IMR-90 (cell line): ENCODE measurements around the gene METRNL. TPM values are rescaled to one million over a fixed set of nuclear protein-coding genes. Genes with fewer than 3 reads are reported as not detected.

Experiments used
- ATAC-seq: fragments of 200-7000 bp; cut with Tn5 transposase; 2 replicates; pipeline ENCODE4 v1.9.1; 2020; ENCODE audit warnings: low read depth, mild to moderate bottlenecking, moderate library complexity
- BruUV-seq: library from RNA; stranded (reverse); fragments of 400-500 nt; replicated peaks from 2 replicates; lab custom pipeline; 2021; lab: Mats Ljungman, UMichigan
- CTCF ChIA-PET: fragments of 300-600 bp; formaldehyde crosslinking; extraction: SDS; loops from one replicate; lab custom pipeline; 2021; ENCODE audit warnings: antibody characterized with exemption; lab: Yijun Ruan, JAX
- POLR2A ChIA-PET: fragments of 300-600 bp; sonication (Branson Sonifier 250); formaldehyde crosslinking; loops from one replicate; lab custom pipeline; 2022; ENCODE audit warnings: antibody characterized with exemption; ENCODE audit not compliant: unreplicated experiment; lab: Charles Lee
- DNase-seq: peaks from one replicate; pipeline ENCODE4 v3.0.0; 2013
- H2AFZ ChIP-seq: replicated peaks from 2 replicates; pipeline ENCODE3; 2013; ENCODE audit warnings: low read length, mild to moderate bottlenecking; ENCODE audit not compliant: poor library complexity
- H2AK5ac ChIP-seq: 2 replicates; pipeline ENCODE4 v1.6.1; 2013; ENCODE audit warnings: low read depth, low read length, inconsistent platforms
- H2AK9ac ChIP-seq: replicated peaks from 2 replicates; pipeline ENCODE3; 2013; ENCODE audit warnings: mild to moderate bottlenecking, low read depth, low read length, moderate library complexity; ENCODE audit not compliant: poor library complexity
- H2BK120ac ChIP-seq: 2 replicates; pipeline ENCODE4 v1.6.1; 2013; ENCODE audit warnings: low read depth, low read length, inconsistent platforms
- H2BK15ac ChIP-seq: 3 replicates; pipeline ENCODE4 v1.6.1; 2013; ENCODE audit warnings: low read depth, low read length, inconsistent platforms
- H2BK20ac ChIP-seq: 2 replicates; pipeline ENCODE4 v1.6.1; 2013; ENCODE audit warnings: low read depth, mild to moderate bottlenecking, inconsistent platforms, low read length, moderate library complexity
- H2BK5ac ChIP-seq: 2 replicates; pipeline ENCODE4 v1.6.1; 2013; ENCODE audit warnings: mild to moderate bottlenecking, low read depth, low read length, inconsistent platforms; ENCODE audit not compliant: poor library complexity, severe bottlenecking
- H3K14ac ChIP-seq: replicated peaks from 2 replicates; pipeline ENCODE4 v1.6.1; 2013; ENCODE audit warnings: low read depth, low read length, inconsistent platforms
- H3K18ac ChIP-seq: 2 replicates; pipeline ENCODE4 v1.6.1; 2013; ENCODE audit warnings: low read depth, low read length, control low read depth
- H3K23ac ChIP-seq: 2 replicates; pipeline ENCODE4 v1.6.1; 2013; ENCODE audit warnings: low read depth, low read length, inconsistent platforms
- H3K27ac ChIP-seq: 2 replicates; pipeline ENCODE4 v1.5.1; 2013; ENCODE audit warnings: mild to moderate bottlenecking, control low read depth, low read length; ENCODE audit not compliant: insufficient read depth
- H3K27me3 ChIP-seq: 2 replicates; pipeline ENCODE4 v1.6.1; 2013; ENCODE audit warnings: low read length; ENCODE audit not compliant: control insufficient read depth, insufficient read depth
- H3K36me3 ChIP-seq: 2 replicates; pipeline ENCODE4 v1.6.1; 2013; ENCODE audit warnings: low read length, mixed read lengths; ENCODE audit not compliant: control insufficient read depth, insufficient read depth
- H3K4ac ChIP-seq: 2 replicates; pipeline ENCODE4 v1.6.1; 2013; ENCODE audit warnings: low read depth, low read length, inconsistent platforms
- H3K4me1 ChIP-seq: 2 replicates; pipeline ENCODE4 v1.6.1; 2013; ENCODE audit warnings: low read length, mixed read lengths; ENCODE audit not compliant: control insufficient read depth, insufficient read depth
- H3K4me2 ChIP-seq: 2 replicates; pipeline ENCODE4 v1.6.1; 2013; ENCODE audit warnings: low read depth, mild to moderate bottlenecking, control low read depth, low read length, moderate library complexity
- H3K4me3 ChIP-seq: 2 replicates; pipeline ENCODE4 v1.5.1; 2013; ENCODE audit warnings: low read depth, mild to moderate bottlenecking, control low read depth, low read length, moderate library complexity; ENCODE audit not compliant: insufficient read depth
- H3K56ac ChIP-seq: 2 replicates; pipeline ENCODE4 v1.6.1; 2013; ENCODE audit warnings: low read length, inconsistent platforms; ENCODE audit not compliant: insufficient read depth; ENCODE audit errors: extremely low read depth
- H3K79me1 ChIP-seq, 2 experiments: 2 replicates each; pipeline ENCODE4 v1.6.1; 2013; ENCODE audit warnings: low read length in 2 of 2, inconsistent platforms in 1 of 2, low read depth in 1 of 2
- H3K9ac ChIP-seq: 2 replicates; pipeline ENCODE4 v1.6.1; 2013; ENCODE audit warnings: low read depth, low read length, control low read depth
- H3K9me1 ChIP-seq: 2 replicates; pipeline ENCODE4 v1.6.1; 2013; ENCODE audit warnings: low read length, inconsistent platforms; ENCODE audit not compliant: insufficient read depth
- H3K9me3 ChIP-seq: 2 replicates; pipeline ENCODE4 v1.6.1; 2013; ENCODE audit warnings: low read length; ENCODE audit not compliant: control insufficient read depth, insufficient read depth
- H4K20me1 ChIP-seq: 2 replicates; pipeline ENCODE4 v1.6.1; 2013; ENCODE audit warnings: low read length, inconsistent platforms; ENCODE audit not compliant: insufficient read depth
- H4K5ac ChIP-seq: 2 replicates; pipeline ENCODE4 v1.6.1; 2013; ENCODE audit warnings: mild to moderate bottlenecking, low read depth, low read length, control low read depth
- H4K8ac ChIP-seq, 2 experiments: 2 replicates each; pipeline ENCODE4 v1.6.1; 2013; ENCODE audit warnings: low read depth in 2 of 2, low read length in 2 of 2, control low read depth in 1 of 2, inconsistent platforms in 1 of 2
- H4K91ac ChIP-seq: 2 replicates; pipeline ENCODE4 v1.6.1; 2013; ENCODE audit warnings: low read depth, low read length, inconsistent platforms; ENCODE audit not compliant: insufficient read depth
- RCOR1 ChIP-seq: IDR thresholded peaks from 2 replicates; pipeline ENCODE4 v1.6.1; 2012; ENCODE audit warnings: mild to moderate bottlenecking, low read length, improper control_type of control experiment; ENCODE audit not compliant: insufficient replicate concordance
- WGBS, 2 experiments: methylation state at CpG; one replicate each; pipeline versions ENCODE4 v1.1.5 to v1.1.7; 2013; ENCODE audit warnings: missing lambda C conversion rate in 2 of 2; ENCODE audit not compliant: insufficient read length in 1 of 2; ENCODE audit errors: extremely low coverage in 2 of 2; 5-methylcytosine and 5-hydroxymethylcytosine counted together
- dilution Hi-C: fragments of 300-500 bp; cut with HindIII; formaldehyde crosslinking; loops from one replicate; pipeline ENCODE4 v1.14.3; 2018; ENCODE audit warnings: low sequenced_read_pairs; ENCODE audit not compliant: unreplicated experiment
- in situ Hi-C: fragments of 300-500 bp; cut with MboI; formaldehyde crosslinking; loops from 3 replicates; pipeline ENCODE4 v1.14.3; 2019; ENCODE audit warnings: low sequenced_read_pairs, inconsistent platforms, mixed read lengths
- intact Hi-C: fragments of 100-400 bp; cut with micrococcal nuclease; formaldehyde crosslinking; loops from 2 replicates; pipeline ENCODE4 v1.10.0; 2022
- polyA plus RNA-seq, 3 experiments: library from polyadenylated mRNA; depleted of rRNA; stranded (reverse); fragments of >200 nt; gene quantifications; 2 replicates each; pipeline ENCODE4 v1.2.3, GENCODE V29; 2012; ENCODE audit warnings: low replicate concordance in 1 of 3
- total RNA-seq: library from RNA; depleted of rRNA; stranded (reverse); fragments of >200 nt; gene quantifications from 2 replicates; pipeline ENCODE4 v1.2.3, GENCODE V29; 2012

METRNL gene
- total and polyA plus RNA-seq, 2 of the 4 experiments (the other 2 are of a cell fraction), result 17.9 to 48.2 TPM

DNA sequence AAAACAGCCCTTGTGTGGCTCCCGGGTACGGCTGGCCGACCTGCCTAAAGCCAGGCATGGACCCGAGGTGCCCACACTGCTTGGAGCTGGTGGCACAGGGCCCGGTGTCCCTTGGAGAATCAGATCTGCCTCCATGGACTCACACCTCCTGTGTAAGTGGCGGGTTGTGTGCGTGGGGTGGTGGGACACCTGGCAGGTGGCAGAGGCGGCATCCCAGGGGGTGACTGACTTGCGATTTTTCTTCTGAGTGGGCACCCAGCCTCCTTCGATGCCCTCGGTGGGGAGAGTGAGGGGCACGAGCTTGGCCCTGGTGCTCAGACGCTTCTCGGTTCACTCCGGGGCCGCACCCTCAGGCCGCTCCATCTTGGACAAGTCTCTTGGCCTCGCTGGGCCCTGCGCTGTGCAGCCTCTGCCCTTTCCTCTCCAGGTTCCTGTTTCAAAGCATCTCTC, 35.8 kb downstream of the METRNL start:
- TF ChIP-seq RCOR1, result no peak
- no peaks in the 10 kb centered on the region for H3K36me3 ChIP-seq
- 94% methylated on average over 13 of the region's 19 CpGs; no CpG with 5 or more reads in 1 of the 2 experiments for WGBS, 2 experiments
- H2BK120ac ChIP-seq, result no peak overlapping the region
- H3K27ac ChIP-seq, result no peak overlapping the region
- no peak overlapping the region for H2AK9ac ChIP-seq
- no peak overlapping the region for H2BK20ac ChIP-seq
- no peak overlapping the region for H3K18ac ChIP-seq
- dilution Hi-C loops, result no loop called here
- no peaks in the 10 kb centered on the region for H3K79me1 ChIP-seq
- no peaks in the 10 kb centered on the region for H4K20me1 ChIP-seq
- H4K8ac ChIP-seq, result no peak overlapping the region
- in situ Hi-C loops, result no loop called here
- no peak overlapping the region for H2AFZ ChIP-seq
- H3K27me3 ChIP-seq, result peaks cover 11% of the 10 kb centered on the region; the same call in 1 of the 2 replicates
- peaks cover 7% of the 10 kb centered on the region for H3K9me1 ChIP-seq
- ATAC-seq, result no peak
- ChIA-PET CTCF (no interaction called here), POLR2A (no interaction called here)
- no TSS peak for BruUV-seq
- intact Hi-C loops, result no loop called here
- no peak overlapping the region for H3K4ac ChIP-seq
- no peak overlapping the region for H3K9ac ChIP-seq
- H4K91ac ChIP-seq, result no peak overlapping the region
- no peak overlapping the region for H3K23ac ChIP-seq
- peaks cover 8% of the 10 kb centered on the region for H3K4me1 ChIP-seq
- no peak overlapping the region for H3K4me3 ChIP-seq
- H2BK15ac ChIP-seq, result no peak overlapping the region
- no peak for DNase-seq
- no peak overlapping the region for H3K4me2 ChIP-seq
- no peak overlapping the region for H3K14ac ChIP-seq
- H2AK5ac ChIP-seq, result no peak overlapping the region
- no peaks in the 10 kb centered on the region for H3K9me3 ChIP-seq
- H4K5ac ChIP-seq, result no peak overlapping the region
- H3K56ac ChIP-seq, result no peak overlapping the region
- no peak overlapping the region for H2BK5ac ChIP-seq
